GM21717 (cell line): Measurements from ENCODE around the gene FNIP1.
"Not testable (repeated sequence)": the region's sequence is repeated elsewhere in the genome, so short reads cannot be mapped to it uniquely, and the experiment has no call there.

Experiments
- ATAC-seq: cut with Tn5 transposase; IDR thresholded peaks from one replicate; pipeline ENCODE4 v1.9.1; 2021; ENCODE audit warnings: mild to moderate bottlenecking, moderate library complexity; ENCODE audit not compliant: unreplicated experiment

The FNIP1 gene

GRCh38 chr5:131754363-131754762 is 42.5 kb downstream of the FNIP1 start:
- ATAC-seq: no peak

- ATAC-seq: no peak
Measured at GRCh38 chr5:131751506-131751905, 45.3 kb downstream of the FNIP1 start.

GRCh38 chr5:131749723-131750470 is 46.9 kb downstream of the FNIP1 start:
- ATAC-seq: no peak

- ATAC-seq: no peak
Measured at GRCh38 chr5:131749138-131749537, 47.7 kb downstream of the FNIP1 start.

GRCh38 chr5:131747180-131748105 is 49.4 kb downstream of the FNIP1 start:
- ATAC-seq: peak; percentile 86

GRCh38 chr5:131746423-131746822 is 50.4 kb downstream of the FNIP1 start:
- ATAC-seq: no peak

GRCh38 chr5:131745703-131746102 is 51.1 kb downstream of the FNIP1 start:
- no peak for ATAC-seq

GRCh38 chr5:131745155-131745554 is 51.7 kb downstream of the FNIP1 start:
- no peak for ATAC-seq

- no peak for ATAC-seq
Measured at GRCh38 chr5:131740477-131740876, 56.3 kb downstream of the FNIP1 start.

- ATAC-seq: no peak
Measured at GRCh38 chr5:131735393-131735792, 61.4 kb downstream of the FNIP1 start.

- ATAC-seq: not testable (repeated sequence)
Measured at GRCh38 chr5:131734939-131735338, 61.9 kb downstream of the FNIP1 start.

- not testable (repeated sequence) for ATAC-seq
Measured at GRCh38 chr5:131729292-131729691, 67.5 kb downstream of the FNIP1 start.

- ATAC-seq: not testable (repeated sequence)
Measured at GRCh38 chr5:131724089-131724488, 72.7 kb downstream of the FNIP1 start.

GRCh38 chr5:131720714-131721113 is 76.1 kb downstream of the FNIP1 start:
- ATAC-seq: no peak

- ATAC-seq: no peak
Measured at GRCh38 chr5:131719564-131719963, 77.3 kb downstream of the FNIP1 start.

- ATAC-seq: no peak
Measured at GRCh38 chr5:131718487-131719014, 78.3 kb downstream of the FNIP1 start.

GRCh38 chr5:131717164-131717563 is 79.7 kb downstream of the FNIP1 start:
- not testable (repeated sequence) for ATAC-seq

- ATAC-seq: no peak
Measured at GRCh38 chr5:131716650-131717049, 80.2 kb downstream of the FNIP1 start.

GRCh38 chr5:131710391-131710790 is 86.4 kb downstream of the FNIP1 start:
- ATAC-seq: no peak

GRCh38 chr5:131709043-131709442 is 87.8 kb downstream of the FNIP1 start:
- no peak for ATAC-seq

GRCh38 chr5:131706281-131706680 is 90.5 kb downstream of the FNIP1 start:
- no peak for ATAC-seq

GRCh38 chr5:131694926-131695325 is 101.9 kb downstream of the FNIP1 start:
- ATAC-seq: no peak
